IMR-90 (cell line): Measurements from ENCODE around the gene ST7. TPM values are rescaled to one million over a fixed set of nuclear protein-coding genes. Genes with fewer than 3 reads are reported as not detected.

Experiments used
- ATAC-seq: fragments of 200-7000 bp; cut with Tn5 transposase; 2 replicates; pipeline ENCODE4 v1.9.1; 2020; ENCODE audit warnings: low read depth, mild to moderate bottlenecking, moderate library complexity
- BruUV-seq: library from RNA; stranded (reverse); fragments of 400-500 nt; replicated peaks from 2 replicates; lab custom pipeline; 2021; lab: Mats Ljungman, UMichigan
- CTCF ChIA-PET: fragments of 300-600 bp; formaldehyde crosslinking; extraction: SDS; loops from one replicate; lab custom pipeline; 2021; ENCODE audit warnings: antibody characterized with exemption; lab: Yijun Ruan, JAX
- POLR2A ChIA-PET: fragments of 300-600 bp; sonication (Branson Sonifier 250); formaldehyde crosslinking; loops from one replicate; lab custom pipeline; 2022; ENCODE audit warnings: antibody characterized with exemption; ENCODE audit not compliant: unreplicated experiment; lab: Charles Lee
- DNase-seq: peaks from one replicate; pipeline ENCODE4 v3.0.0; 2013
- H2AFZ ChIP-seq: replicated peaks from 2 replicates; pipeline ENCODE3; 2013; ENCODE audit warnings: low read length, mild to moderate bottlenecking; ENCODE audit not compliant: poor library complexity
- H2AK5ac ChIP-seq: 2 replicates; pipeline ENCODE4 v1.6.1; 2013; ENCODE audit warnings: low read depth, low read length, inconsistent platforms
- H2AK9ac ChIP-seq: replicated peaks from 2 replicates; pipeline ENCODE3; 2013; ENCODE audit warnings: mild to moderate bottlenecking, low read depth, low read length, moderate library complexity; ENCODE audit not compliant: poor library complexity
- H2BK120ac ChIP-seq: 2 replicates; pipeline ENCODE4 v1.6.1; 2013; ENCODE audit warnings: low read depth, low read length, inconsistent platforms
- H2BK15ac ChIP-seq: 3 replicates; pipeline ENCODE4 v1.6.1; 2013; ENCODE audit warnings: low read depth, low read length, inconsistent platforms
- H2BK20ac ChIP-seq: 2 replicates; pipeline ENCODE4 v1.6.1; 2013; ENCODE audit warnings: low read depth, mild to moderate bottlenecking, inconsistent platforms, low read length, moderate library complexity
- H2BK5ac ChIP-seq: 2 replicates; pipeline ENCODE4 v1.6.1; 2013; ENCODE audit warnings: mild to moderate bottlenecking, low read depth, low read length, inconsistent platforms; ENCODE audit not compliant: poor library complexity, severe bottlenecking
- H3K14ac ChIP-seq: replicated peaks from 2 replicates; pipeline ENCODE4 v1.6.1; 2013; ENCODE audit warnings: low read depth, low read length, inconsistent platforms
- H3K18ac ChIP-seq: 2 replicates; pipeline ENCODE4 v1.6.1; 2013; ENCODE audit warnings: low read depth, low read length, control low read depth
- H3K23ac ChIP-seq: 2 replicates; pipeline ENCODE4 v1.6.1; 2013; ENCODE audit warnings: low read depth, low read length, inconsistent platforms
- H3K27ac ChIP-seq: 2 replicates; pipeline ENCODE4 v1.5.1; 2013; ENCODE audit warnings: mild to moderate bottlenecking, control low read depth, low read length; ENCODE audit not compliant: insufficient read depth
- H3K27me3 ChIP-seq: 2 replicates; pipeline ENCODE4 v1.6.1; 2013; ENCODE audit warnings: low read length; ENCODE audit not compliant: control insufficient read depth, insufficient read depth
- H3K36me3 ChIP-seq: 2 replicates; pipeline ENCODE4 v1.6.1; 2013; ENCODE audit warnings: low read length, mixed read lengths; ENCODE audit not compliant: control insufficient read depth, insufficient read depth
- H3K4ac ChIP-seq: 2 replicates; pipeline ENCODE4 v1.6.1; 2013; ENCODE audit warnings: low read depth, low read length, inconsistent platforms
- H3K4me1 ChIP-seq: 2 replicates; pipeline ENCODE4 v1.6.1; 2013; ENCODE audit warnings: low read length, mixed read lengths; ENCODE audit not compliant: control insufficient read depth, insufficient read depth
- H3K4me2 ChIP-seq: 2 replicates; pipeline ENCODE4 v1.6.1; 2013; ENCODE audit warnings: low read depth, mild to moderate bottlenecking, control low read depth, low read length, moderate library complexity
- H3K4me3 ChIP-seq: 2 replicates; pipeline ENCODE4 v1.5.1; 2013; ENCODE audit warnings: low read depth, mild to moderate bottlenecking, control low read depth, low read length, moderate library complexity; ENCODE audit not compliant: insufficient read depth
- H3K56ac ChIP-seq: 2 replicates; pipeline ENCODE4 v1.6.1; 2013; ENCODE audit warnings: low read length, inconsistent platforms; ENCODE audit not compliant: insufficient read depth; ENCODE audit errors: extremely low read depth
- H3K79me1 ChIP-seq, 2 experiments: 2 replicates each; pipeline ENCODE4 v1.6.1; 2013; ENCODE audit warnings: low read length in 2 of 2, inconsistent platforms in 1 of 2, low read depth in 1 of 2
- H3K9ac ChIP-seq: 2 replicates; pipeline ENCODE4 v1.6.1; 2013; ENCODE audit warnings: low read depth, low read length, control low read depth
- H3K9me1 ChIP-seq: 2 replicates; pipeline ENCODE4 v1.6.1; 2013; ENCODE audit warnings: low read length, inconsistent platforms; ENCODE audit not compliant: insufficient read depth
- H3K9me3 ChIP-seq: 2 replicates; pipeline ENCODE4 v1.6.1; 2013; ENCODE audit warnings: low read length; ENCODE audit not compliant: control insufficient read depth, insufficient read depth
- H4K20me1 ChIP-seq: 2 replicates; pipeline ENCODE4 v1.6.1; 2013; ENCODE audit warnings: low read length, inconsistent platforms; ENCODE audit not compliant: insufficient read depth
- H4K5ac ChIP-seq: 2 replicates; pipeline ENCODE4 v1.6.1; 2013; ENCODE audit warnings: mild to moderate bottlenecking, low read depth, low read length, control low read depth
- H4K8ac ChIP-seq, 2 experiments: 2 replicates each; pipeline ENCODE4 v1.6.1; 2013; ENCODE audit warnings: low read depth in 2 of 2, low read length in 2 of 2, control low read depth in 1 of 2, inconsistent platforms in 1 of 2
- H4K91ac ChIP-seq: 2 replicates; pipeline ENCODE4 v1.6.1; 2013; ENCODE audit warnings: low read depth, low read length, inconsistent platforms; ENCODE audit not compliant: insufficient read depth
- BHLHE40 ChIP-seq: fragments of 150-350 bp; IDR thresholded peaks from 2 replicates; pipeline ENCODE4 v1.6.1; 2016; ENCODE audit warnings: mild to moderate bottlenecking, low read depth, low read length
- FOS ChIP-seq: fragments of 150-350 bp; IDR thresholded peaks from 2 replicates; pipeline ENCODE4 v1.6.1; 2016; ENCODE audit warnings: low read depth, low read length
- WGBS, 2 experiments: methylation state at CpG; one replicate each; pipeline versions ENCODE4 v1.1.5 to v1.1.7; 2013; ENCODE audit warnings: missing lambda C conversion rate in 2 of 2; ENCODE audit not compliant: insufficient read length in 1 of 2; ENCODE audit errors: extremely low coverage in 2 of 2; 5-methylcytosine and 5-hydroxymethylcytosine counted together
- dilution Hi-C: fragments of 300-500 bp; cut with HindIII; formaldehyde crosslinking; loops from one replicate; pipeline ENCODE4 v1.14.3; 2018; ENCODE audit warnings: low sequenced_read_pairs; ENCODE audit not compliant: unreplicated experiment
- in situ Hi-C: fragments of 300-500 bp; cut with MboI; formaldehyde crosslinking; loops from 3 replicates; pipeline ENCODE4 v1.14.3; 2019; ENCODE audit warnings: low sequenced_read_pairs, inconsistent platforms, mixed read lengths
- intact Hi-C: fragments of 100-400 bp; cut with micrococcal nuclease; formaldehyde crosslinking; loops from 2 replicates; pipeline ENCODE4 v1.10.0; 2022
- polyA plus RNA-seq, 3 experiments: library from polyadenylated mRNA; depleted of rRNA; stranded (reverse); fragments of >200 nt; gene quantifications; 2 replicates each; pipeline ENCODE4 v1.2.3, GENCODE V29; 2012; ENCODE audit warnings: low replicate concordance in 1 of 3
- total RNA-seq: library from RNA; depleted of rRNA; stranded (reverse); fragments of >200 nt; gene quantifications from 2 replicates; pipeline ENCODE4 v1.2.3, GENCODE V29; 2012
- TF ChIP-seq, protein P1 (sequence below): fragments of 150-350 bp; IDR thresholded peaks from 2 replicates; pipeline ENCODE4 v1.6.1; 2017; ENCODE audit warnings: mild to moderate bottlenecking, antibody characterized with exemption, low read length, low read depth

The ST7 gene
- total and polyA plus RNA-seq, 2 of the 4 experiments (the other 2 are of a cell fraction), result 18.6 to 26.0 TPM

DNA sequence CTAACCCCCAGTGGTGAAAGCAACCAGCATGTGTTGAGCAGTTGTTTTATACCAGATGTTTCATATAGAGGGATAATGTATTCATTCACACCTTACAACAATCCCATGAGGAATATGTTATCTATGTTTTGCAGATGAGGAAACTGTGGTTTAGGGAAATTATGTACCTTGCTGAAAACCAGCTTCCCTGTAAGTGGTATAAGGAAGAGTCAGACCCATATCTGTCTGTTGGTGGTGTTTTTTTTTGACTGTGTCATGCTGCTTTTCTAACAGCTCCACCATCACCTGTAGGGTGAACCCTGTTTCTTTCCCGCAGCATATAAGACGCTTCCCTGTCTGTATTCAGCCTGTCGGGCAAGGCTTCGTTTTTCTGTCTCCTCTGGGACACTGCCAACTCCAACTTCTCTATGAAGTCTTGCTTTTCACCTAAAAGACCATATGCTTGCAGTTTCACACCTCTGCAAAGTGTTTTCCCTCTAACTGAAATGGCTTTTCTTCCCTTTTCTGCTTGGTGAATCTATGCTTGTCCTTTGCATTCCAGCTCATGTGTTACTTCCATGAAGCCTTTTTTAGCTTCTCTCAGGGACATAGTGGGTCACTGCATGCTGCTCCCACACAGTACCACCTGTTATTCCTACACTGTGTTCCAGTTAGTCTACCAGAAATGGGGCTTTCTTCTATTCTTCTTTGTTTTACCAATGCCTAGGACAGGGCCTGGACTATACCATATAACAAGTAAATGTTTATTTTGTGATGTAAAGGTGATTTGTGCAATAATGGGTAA, 92.8 kb downstream of the ST7 start:
- CTCF ChIA-PET, result interaction anchor here (1.5 kb wide), 1 partner anchor 14 kb away, joined by 4 read pairs; no protein-coding TSS in a partner anchor
- no peak overlapping the region for H2AFZ ChIP-seq

More for the DNA sequence above, 92.8 kb downstream of the ST7 start:
- Histone ChIP-seq H3K36me3 (no peaks in the 10 kb centered on the region), H3K9me3 (no peaks in the 10 kb centered on the region; the same call in 1 of the 2 replicates), H4K20me1 (no peaks in the 10 kb centered on the region), H2AK9ac (no peak overlapping the region), H3K4me3 (no peak overlapping the region), H2BK20ac (no peak overlapping the region), H3K27me3 (no peaks in the 10 kb centered on the region), H4K8ac (no peak overlapping the region), H3K9ac (no peak overlapping the region), H3K56ac (no peak overlapping the region), H2BK120ac (no peak overlapping the region), H3K79me1 (peaks cover 37 to 48% of the 10 kb centered on the region in 2 experiments), H3K27ac (no peak overlapping the region), H3K4ac (no peak overlapping the region), H4K5ac (no peak overlapping the region), H3K14ac (no peak overlapping the region), H3K9me1 (peaks cover 2% of the 10 kb centered on the region; the same call in 1 of the 2 replicates), H3K23ac (no peak overlapping the region), H3K4me2 (no peak overlapping the region), H3K18ac (no peak overlapping the region), H2BK5ac (no peak overlapping the region), H2BK15ac (no peak overlapping the region), H3K4me1 (peaks cover 4% of the 10 kb centered on the region; the same call in 1 of the 2 replicates), H4K91ac (no peak overlapping the region), H2AK5ac (no peak overlapping the region; the same call in 1 of the 2 replicates)
- POLR2A ChIA-PET, result no interaction called here
- ATAC-seq (no peak), DNase-seq (no peak)
- in situ Hi-C loops (no loop called here), dilution Hi-C loops (no loop called here), intact Hi-C loops (no loop called here)
- 83% methylated on average over 2 of the region's 4 CpGs; no CpG with 5 or more reads in 1 of the 2 experiments for WGBS, 2 experiments
- BruUV-seq, result no TSS peak
- no peak for TF ChIP-seq BHLHE40
- no peak for TF ChIP-seq FOS
- TF ChIP-seq, protein P1, sequence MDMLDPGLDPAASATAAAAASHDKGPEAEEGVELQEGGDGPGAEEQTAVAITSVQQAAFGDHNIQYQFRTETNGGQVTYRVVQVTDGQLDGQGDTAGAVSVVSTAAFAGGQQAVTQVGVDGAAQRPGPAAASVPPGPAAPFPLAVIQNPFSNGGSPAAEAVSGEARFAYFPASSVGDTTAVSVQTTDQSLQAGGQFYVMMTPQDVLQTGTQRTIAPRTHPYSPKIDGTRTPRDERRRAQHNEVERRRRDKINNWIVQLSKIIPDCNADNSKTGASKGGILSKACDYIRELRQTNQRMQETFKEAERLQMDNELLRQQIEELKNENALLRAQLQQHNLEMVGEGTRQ, result no peak
